ENCODE data around the gene URB2.

GRCh38 chr1:229664133-229664689 is 38.2 kb downstream of the URB2 start:
- TF ChIP-seq CTCF (IDR thresholded peaks at IDR 0.05; ENCODE audit: extremely low read depth in 1 of 2, insufficient read depth in 1 of 2, low read depth in 1 of 2, low read length in 2 of 2) (no peak), MAX (IDR thresholded peaks at IDR 0.05; ENCODE audit: insufficient read depth, insufficient read length) (no peak), POLR2AphosphoS5 (IDR thresholded peaks at IDR 0.05; ENCODE audit: insufficient read depth, low read depth, low read length) (peak; percentile 63)

Measured in endothelial cell of umbilical vein (primary cell).